Keratinocyte (primary cell): ENCODE measurements around the gene ALX1.
"Not testable (repeated sequence)": the region's sequence is repeated elsewhere in the genome, so short reads cannot be mapped to it uniquely, and the experiment has no call there.

Experiments used
- EZH2 ChIP-seq: IDR thresholded peaks from one replicate; pipeline ENCODE4 v1.6.1; 2012; ENCODE audit warnings: inconsistent platforms, mild to moderate bottlenecking, low read length, moderate library complexity
- TF ChIP-seq, protein P1 (sequence below), 3 experiments: IDR thresholded peaks in 1 of 3; conservative IDR thresholded peaks in 1 of 3; optimal IDR thresholded peaks in 1 of 3; 2 replicates in 2 of 3; 3 replicates in 1 of 3; pipeline versions ENCODE3 to v1.5.1; 2011; ENCODE audit warnings: low read length in 3 of 3, mild to moderate bottlenecking in 3 of 3, moderate library complexity in 2 of 3, control low read depth in 1 of 3, inconsistent platforms in 1 of 3; ENCODE audit not compliant: insufficient read depth in 2 of 3; ENCODE audit errors: extremely low read depth in 1 of 3

DNA sequence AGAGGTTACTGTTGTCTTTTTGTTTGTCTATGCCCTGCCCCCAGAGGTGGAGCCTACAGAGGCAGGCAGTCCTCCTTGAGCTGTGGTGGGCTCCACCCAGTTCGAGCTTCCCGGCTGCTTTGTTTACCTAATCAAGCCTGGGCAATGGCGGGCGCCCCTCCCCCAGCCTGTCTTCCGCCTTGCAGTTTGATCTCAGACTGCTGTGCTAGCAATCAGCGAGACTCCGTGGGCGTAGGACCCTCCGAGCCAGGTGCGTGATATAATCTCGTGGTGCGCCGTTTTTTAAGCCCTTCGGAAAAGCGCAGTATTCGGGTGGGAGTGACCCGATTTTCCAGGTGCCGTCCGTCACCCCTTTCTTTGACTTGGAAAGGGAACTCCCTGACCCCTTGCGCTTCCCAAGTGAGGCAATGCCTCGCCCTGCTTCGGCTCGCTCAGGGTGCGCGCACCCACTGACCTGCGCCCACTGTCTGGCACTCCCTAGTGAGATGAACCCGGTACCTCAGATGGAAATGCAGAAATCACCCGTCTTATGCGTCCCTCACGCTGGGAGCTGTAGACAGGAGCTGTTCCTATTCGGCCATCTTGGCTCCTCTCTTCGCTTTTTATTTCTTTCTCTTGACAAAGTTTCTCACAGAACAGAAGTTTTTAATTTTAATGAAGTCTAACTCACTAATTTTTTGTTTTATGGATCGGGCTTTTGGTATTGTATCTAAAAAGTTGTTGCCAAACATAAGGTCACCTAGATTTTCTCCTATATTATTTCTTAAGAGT is 38.0 kb downstream of the ALX1 start:
- TF ChIP-seq, protein P1, sequence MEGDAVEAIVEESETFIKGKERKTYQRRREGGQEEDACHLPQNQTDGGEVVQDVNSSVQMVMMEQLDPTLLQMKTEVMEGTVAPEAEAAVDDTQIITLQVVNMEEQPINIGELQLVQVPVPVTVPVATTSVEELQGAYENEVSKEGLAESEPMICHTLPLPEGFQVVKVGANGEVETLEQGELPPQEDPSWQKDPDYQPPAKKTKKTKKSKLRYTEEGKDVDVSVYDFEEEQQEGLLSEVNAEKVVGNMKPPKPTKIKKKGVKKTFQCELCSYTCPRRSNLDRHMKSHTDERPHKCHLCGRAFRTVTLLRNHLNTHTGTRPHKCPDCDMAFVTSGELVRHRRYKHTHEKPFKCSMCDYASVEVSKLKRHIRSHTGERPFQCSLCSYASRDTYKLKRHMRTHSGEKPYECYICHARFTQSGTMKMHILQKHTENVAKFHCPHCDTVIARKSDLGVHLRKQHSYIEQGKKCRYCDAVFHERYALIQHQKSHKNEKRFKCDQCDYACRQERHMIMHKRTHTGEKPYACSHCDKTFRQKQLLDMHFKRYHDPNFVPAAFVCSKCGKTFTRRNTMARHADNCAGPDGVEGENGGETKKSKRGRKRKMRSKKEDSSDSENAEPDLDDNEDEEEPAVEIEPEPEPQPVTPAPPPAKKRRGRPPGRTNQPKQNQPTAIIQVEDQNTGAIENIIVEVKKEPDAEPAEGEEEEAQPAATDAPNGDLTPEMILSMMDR (optimal IDR thresholded peaks at IDR 0.05 in 1 of 3, IDR thresholded peaks at IDR 0.05 in 1 of 3, conservative IDR thresholded peaks at IDR 0.05 in 1 of 3; ENCODE audit: extremely low read depth in 1 of 3, insufficient read depth in 2 of 3, low read length in 3 of 3) = not testable (repeated sequence)
- not testable (repeated sequence) for TF ChIP-seq EZH2
